ENCODE data around the gene AP5S1. TPM values are rescaled to one million over a fixed set of nuclear protein-coding genes. Genes with fewer than 3 reads are reported as not detected.

Gene AP5S1
- total RNA-seq, 1 experiment from 2014 or later: 3.9 TPM

DNA sequence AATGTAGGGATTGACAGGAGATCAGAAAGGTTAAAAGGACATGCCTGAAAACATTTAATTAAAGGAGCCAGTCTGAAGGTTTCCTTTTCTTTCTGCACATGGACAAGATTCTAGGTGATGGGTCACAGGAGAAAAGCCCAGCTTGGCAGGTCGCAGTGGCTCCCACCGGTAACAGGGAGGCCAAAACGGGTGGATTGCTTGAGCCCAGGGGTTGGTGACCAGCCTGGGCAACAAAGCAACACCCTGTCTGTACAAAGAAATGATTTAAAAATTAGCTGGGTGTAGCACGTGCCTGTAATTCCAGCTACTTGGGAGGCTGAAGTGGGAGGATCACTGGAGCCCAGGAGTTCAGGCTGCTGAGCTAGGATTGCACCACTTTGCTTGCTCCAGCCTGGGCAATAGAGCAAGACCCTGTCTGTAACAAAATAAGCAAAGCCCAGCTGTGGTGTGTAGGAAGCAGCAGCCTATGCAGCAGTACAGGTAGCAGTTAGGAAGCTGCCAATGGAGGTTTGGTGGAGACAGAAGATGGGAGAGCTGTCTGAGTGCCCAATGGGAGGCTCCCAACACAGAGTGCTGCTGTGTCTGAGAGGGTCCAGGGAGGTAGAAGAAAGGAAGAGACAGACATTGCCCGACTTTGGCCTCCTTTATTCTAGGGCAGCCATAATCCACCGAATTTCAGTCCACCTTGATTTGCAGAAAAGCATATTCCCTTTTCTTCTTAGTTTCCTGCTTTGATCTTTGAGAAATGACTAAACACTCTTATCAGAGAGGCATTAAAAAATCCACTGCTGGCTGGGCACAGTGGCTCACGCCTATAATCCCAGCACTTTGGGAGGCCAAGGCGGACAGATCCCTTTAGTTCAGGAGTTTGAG lies 7.1 kb upstream of the AP5S1 start:
- no peaks in the 10 kb centered on the region; a peak in 1 of 7 replicates for H3K36me3 Mint-ChIP-seq (ENCODE audit: insufficient read depth in 1 of 3, low read depth in 3 of 3)
- H3K27ac Mint-ChIP-seq: no peak overlapping the region
- no peak overlapping the region for H3K27ac ChIP-seq (ENCODE audit: insufficient read length, low read depth, low read length)

More for the DNA sequence above, 7.1 kb upstream of the AP5S1 start:
- Histone ChIP-seq H2AFZ (ENCODE audit: low read length) (no peak overlapping the region), H2BK20ac (ENCODE audit: low read depth, low read length, poor library complexity, severe bottlenecking) (no peak overlapping the region), H3K79me1 (ENCODE audit: insufficient read depth, low read depth, low read length, poor library complexity, severe bottlenecking) (no peaks in the 10 kb centered on the region), H3K23me2 (ENCODE audit: insufficient read length, low read depth, low read length, poor library complexity, severe bottlenecking) (no peaks in the 10 kb centered on the region), H4K20me1 (ENCODE audit: control insufficient read depth, insufficient read depth, insufficient read length) (no peaks in the 10 kb centered on the region), H3K4ac (ENCODE audit: low read depth, low read length) (no peak overlapping the region), H4K91ac (ENCODE audit: insufficient read length, low read depth, low read length) (no peak overlapping the region), H2BK15ac (ENCODE audit: low read depth, low read length) (no peak overlapping the region), H3K56ac (ENCODE audit: insufficient read length, low read depth, low read length) (no peak overlapping the region), H3K18ac (ENCODE audit: insufficient read length, low read depth, low read length) (no peak overlapping the region), H4K8ac (replicated peaks; ENCODE audit: insufficient read length, low read depth, low read length) (no peak overlapping the region), H3K4me1 (ENCODE audit: insufficient read depth, low read length) (no peaks in the 10 kb centered on the region; the same call in 1 of the 2 replicates), H4K5ac (ENCODE audit: insufficient read length, low read depth, low read length) (no peak overlapping the region), H2AK5ac (ENCODE audit: insufficient read length, low read length) (no peak overlapping the region), H3K9me3 (ENCODE audit: control insufficient read depth, low read depth, low read length) (no peaks in the 10 kb centered on the region), H3T11ph (ENCODE audit: low read length) (no peak overlapping the region), H2BK12ac (ENCODE audit: insufficient read length, low read depth, low read length) (no peak overlapping the region), H3K9ac (ENCODE audit: extremely low read depth, insufficient read length, low read length) (no peak overlapping the region), H2BK120ac (ENCODE audit: low read depth, low read length, poor library complexity, severe bottlenecking) (no peak overlapping the region), H3K14ac (ENCODE audit: insufficient read depth, low read length) (no peak overlapping the region), H2BK5ac (ENCODE audit: insufficient read length, low read length) (no peak overlapping the region), H3K4me2 (ENCODE audit: insufficient read depth, insufficient read length, low read length) (no peak overlapping the region), H3K23ac (ENCODE audit: insufficient read length, low read depth, low read length) (no peak overlapping the region), H3K27me3 (ENCODE audit: insufficient read depth, low read length) (no peaks in the 10 kb centered on the region), H3K79me2 (ENCODE audit: insufficient read depth, low read length) (no peaks in the 10 kb centered on the region)
- no peak overlapping the region; a peak in 1 of 5 replicates for H3K4me3 Mint-ChIP-seq
- no peak for DNase-seq
- TF ChIP-seq, protein P1, sequence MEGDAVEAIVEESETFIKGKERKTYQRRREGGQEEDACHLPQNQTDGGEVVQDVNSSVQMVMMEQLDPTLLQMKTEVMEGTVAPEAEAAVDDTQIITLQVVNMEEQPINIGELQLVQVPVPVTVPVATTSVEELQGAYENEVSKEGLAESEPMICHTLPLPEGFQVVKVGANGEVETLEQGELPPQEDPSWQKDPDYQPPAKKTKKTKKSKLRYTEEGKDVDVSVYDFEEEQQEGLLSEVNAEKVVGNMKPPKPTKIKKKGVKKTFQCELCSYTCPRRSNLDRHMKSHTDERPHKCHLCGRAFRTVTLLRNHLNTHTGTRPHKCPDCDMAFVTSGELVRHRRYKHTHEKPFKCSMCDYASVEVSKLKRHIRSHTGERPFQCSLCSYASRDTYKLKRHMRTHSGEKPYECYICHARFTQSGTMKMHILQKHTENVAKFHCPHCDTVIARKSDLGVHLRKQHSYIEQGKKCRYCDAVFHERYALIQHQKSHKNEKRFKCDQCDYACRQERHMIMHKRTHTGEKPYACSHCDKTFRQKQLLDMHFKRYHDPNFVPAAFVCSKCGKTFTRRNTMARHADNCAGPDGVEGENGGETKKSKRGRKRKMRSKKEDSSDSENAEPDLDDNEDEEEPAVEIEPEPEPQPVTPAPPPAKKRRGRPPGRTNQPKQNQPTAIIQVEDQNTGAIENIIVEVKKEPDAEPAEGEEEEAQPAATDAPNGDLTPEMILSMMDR (conservative IDR thresholded peaks at IDR 0.05): no peak
- H3K4me1 Mint-ChIP-seq: peaks cover 13 to 21% of the 10 kb centered on the region in 2 experiments
- H3K9me3 Mint-ChIP-seq: no peaks in the 10 kb centered on the region
- H3K27me3 Mint-ChIP-seq (ENCODE audit: low read depth): peaks cover 8% of the 10 kb centered on the region
- WGBS (ENCODE audit: extremely low coverage, insufficient read length, low lambda C conversion rate): no CpG with 5 or more reads among the region's 8 CpGs
